A673 (cell line): ENCODE measurements around the gene NOX3. TPM values are rescaled to one million over a fixed set of nuclear protein-coding genes. Genes with fewer than 3 reads are reported as not detected.

Experiments used
- BruUV-seq: library from RNA; stranded (reverse); fragments of 400-500 nt; replicated peaks from 2 replicates; lab custom pipeline; 2021; lab: Mats Ljungman, UMichigan
- CTCF ChIA-PET: fragments of 300-600 bp; sonication (Branson Sonifier 250); formaldehyde crosslinking; loops from one replicate; lab custom pipeline; 2022; ENCODE audit warnings: antibody characterized with exemption; lab: Charles Lee
- POLR2A ChIA-PET: fragments of 300-600 bp; sonication (Branson Sonifier 250); formaldehyde crosslinking; loops from one replicate; lab custom pipeline; 2022; ENCODE audit warnings: antibody characterized with exemption; ENCODE audit not compliant: low non-redundant PET; lab: Charles Lee
- DNase-seq: peaks from one replicate; pipeline ENCODE4 v3.0.0-alpha.2; 2015; ENCODE audit warnings: low spot score
- H3K27ac ChIP-seq: fragments of 200-600 bp; sonication (generic); 2 replicates; pipeline ENCODE4 v1.5.1; 2016; ENCODE audit warnings: mixed run types, low read depth, mild to moderate bottlenecking, mixed read lengths, antibody characterized with exemption, low read length; ENCODE audit not compliant: poor library complexity, severe bottlenecking
- H3K27me3 ChIP-seq: fragments of 200-600 bp; sonication (generic); replicated peaks from 2 replicates; pipeline ENCODE4 v1.6.1; 2017; ENCODE audit warnings: mixed run types, low read depth, mild to moderate bottlenecking, mixed read lengths, antibody characterized with exemption, low read length; ENCODE audit not compliant: insufficient read depth, poor library complexity
- H3K36me3 ChIP-seq: fragments of 200-600 bp; sonication (generic); 2 replicates; pipeline ENCODE4 v1.6.1; 2016; ENCODE audit warnings: mixed run types, mild to moderate bottlenecking, mixed read lengths, antibody characterized with exemption, low read length; ENCODE audit not compliant: insufficient read depth, poor library complexity, severe bottlenecking
- H3K4me1 ChIP-seq: fragments of 200-600 bp; sonication (generic); 2 replicates; pipeline ENCODE4 v1.6.1; 2017; ENCODE audit warnings: mixed run types, mild to moderate bottlenecking, mixed read lengths, antibody characterized with exemption, low read length; ENCODE audit not compliant: insufficient read depth, poor library complexity, severe bottlenecking
- H3K4me3 ChIP-seq: fragments of 200-600 bp; sonication (generic); 2 replicates; pipeline ENCODE4 v1.5.1; 2016; ENCODE audit warnings: low read depth, mixed run types, mild to moderate bottlenecking, mixed read lengths, low read length; ENCODE audit not compliant: poor library complexity, severe bottlenecking
- H3K9me3 ChIP-seq: fragments of 200-600 bp; sonication (generic); 2 replicates; pipeline ENCODE4 v1.6.1; 2016; ENCODE audit warnings: mixed run types, low read depth, mild to moderate bottlenecking, mixed read lengths, antibody characterized with exemption, low read length; ENCODE audit not compliant: poor library complexity, severe bottlenecking
- EZH2 ChIP-seq: fragments of 200-600 bp; sonication (generic); IDR thresholded peaks from 2 replicates; pipeline ENCODE4 v1.6.1; 2017; ENCODE audit warnings: borderline replicate concordance, low read depth, mild to moderate bottlenecking, mixed read lengths, antibody characterized with exemption, low read length; ENCODE audit not compliant: poor library complexity, severe bottlenecking
- intact Hi-C: fragments of 100-400 bp; cut with micrococcal nuclease; formaldehyde crosslinking; loops from one replicate; pipeline ENCODE4 v1.10.0; 2022; ENCODE audit not compliant: unreplicated experiment
- total RNA-seq: library from RNA; stranded (reverse); gene quantifications from 2 replicates; pipeline ENCODE4 v1.2.3, GENCODE V29; 2021
- TF ChIP-seq, protein P1 (sequence below): fragments of 300-800, 200-600 bp; sonication (generic); conservative IDR thresholded peaks from 2 replicates; pipeline ENCODE4 v1.5.1; 2017; ENCODE audit warnings: low read depth, mild to moderate bottlenecking, antibody characterized with exemption, low read length, moderate library complexity, mixed read lengths

NOX3 gene
- total RNA-seq, 1 experiment from 2014 or later = not detected

- POLR2A ChIA-PET = no interaction called here
- TF ChIP-seq, protein P1, sequence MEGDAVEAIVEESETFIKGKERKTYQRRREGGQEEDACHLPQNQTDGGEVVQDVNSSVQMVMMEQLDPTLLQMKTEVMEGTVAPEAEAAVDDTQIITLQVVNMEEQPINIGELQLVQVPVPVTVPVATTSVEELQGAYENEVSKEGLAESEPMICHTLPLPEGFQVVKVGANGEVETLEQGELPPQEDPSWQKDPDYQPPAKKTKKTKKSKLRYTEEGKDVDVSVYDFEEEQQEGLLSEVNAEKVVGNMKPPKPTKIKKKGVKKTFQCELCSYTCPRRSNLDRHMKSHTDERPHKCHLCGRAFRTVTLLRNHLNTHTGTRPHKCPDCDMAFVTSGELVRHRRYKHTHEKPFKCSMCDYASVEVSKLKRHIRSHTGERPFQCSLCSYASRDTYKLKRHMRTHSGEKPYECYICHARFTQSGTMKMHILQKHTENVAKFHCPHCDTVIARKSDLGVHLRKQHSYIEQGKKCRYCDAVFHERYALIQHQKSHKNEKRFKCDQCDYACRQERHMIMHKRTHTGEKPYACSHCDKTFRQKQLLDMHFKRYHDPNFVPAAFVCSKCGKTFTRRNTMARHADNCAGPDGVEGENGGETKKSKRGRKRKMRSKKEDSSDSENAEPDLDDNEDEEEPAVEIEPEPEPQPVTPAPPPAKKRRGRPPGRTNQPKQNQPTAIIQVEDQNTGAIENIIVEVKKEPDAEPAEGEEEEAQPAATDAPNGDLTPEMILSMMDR = no peak
- H3K27me3 ChIP-seq = no peaks in the 10 kb centered on the region
- no peaks in the 10 kb centered on the region for H3K36me3 ChIP-seq
- CTCF ChIA-PET = no interaction called here
- intact Hi-C loops = no loop called here
- H3K27ac ChIP-seq = no peak overlapping the region
- H3K4me1 ChIP-seq = peaks cover 19% of the 10 kb centered on the region
- no TSS peak for BruUV-seq
- no peak overlapping the region for H3K4me3 ChIP-seq
- H3K9me3 ChIP-seq = no peaks in the 10 kb centered on the region
- no peak for DNase-seq
Measured at GRCh38 chr6:155417454-155417853, 38.2 kb downstream of the NOX3 start.

GRCh38 chr6:155415953-155416352, 39.7 kb downstream of the NOX3 start:
- DNase-seq = no peak
- intact Hi-C loops = no loop called here
- H3K27me3 ChIP-seq = no peaks in the 10 kb centered on the region
- ChIA-PET POLR2A (no interaction called here), CTCF (no interaction called here)
- no peaks in the 10 kb centered on the region for H3K36me3 ChIP-seq
- peaks cover 14% of the 10 kb centered on the region for H3K4me1 ChIP-seq
- no peaks in the 10 kb centered on the region for H3K9me3 ChIP-seq
- no TSS peak for BruUV-seq
- H3K4me3 ChIP-seq = no peak overlapping the region
- TF ChIP-seq, protein P1 = no peak
- no peak for TF ChIP-seq EZH2
- H3K27ac ChIP-seq = no peak overlapping the region

DNA sequence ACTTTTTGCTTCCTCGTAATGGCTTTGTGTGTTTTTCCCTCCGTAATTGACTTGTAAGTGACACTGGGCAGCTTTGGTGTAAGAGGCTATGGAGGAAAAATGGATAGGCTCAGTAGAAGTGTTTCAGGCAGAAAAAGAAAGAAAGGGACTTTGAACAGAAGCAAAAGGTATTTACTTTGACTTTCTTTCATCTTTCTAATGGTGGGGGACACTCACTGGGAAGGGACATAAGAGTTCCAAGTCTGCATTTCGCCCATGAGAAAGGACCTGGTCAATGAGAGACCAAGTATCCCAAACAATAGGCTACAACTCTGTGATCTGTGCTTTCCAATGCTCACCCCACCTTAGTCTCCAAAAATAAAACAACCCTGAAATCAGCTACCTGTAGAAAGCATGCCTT, 41.6 kb downstream of the NOX3 start:
- Histone ChIP-seq H3K27ac (no peak overlapping the region), H3K9me3 (no peaks in the 10 kb centered on the region), H3K36me3 (no peaks in the 10 kb centered on the region), H3K4me1 (peaks cover 14% of the 10 kb centered on the region), H3K27me3 (no peaks in the 10 kb centered on the region), H3K4me3 (no peak overlapping the region)
- ChIA-PET CTCF (no interaction called here), POLR2A (no interaction called here)
- no peak for DNase-seq
- BruUV-seq = no TSS peak
- TF ChIP-seq EZH2 = no peak
- TF ChIP-seq, protein P1 = no peak
- intact Hi-C loops = no loop called here
